GM23248 (cell line): ENCODE measurements around the gene COL3A1.

Experiments
- EZH2 ChIP-seq: fragments of 200-600 bp; sonication (generic); IDR thresholded peaks from 2 replicates; pipeline ENCODE4 v1.6.1; 2018; ENCODE audit warnings: antibody characterized with exemption, mild to moderate bottlenecking; ENCODE audit not compliant: insufficient read depth, poor library complexity, severe bottlenecking
- EZH2phosphoT487 ChIP-seq: fragments of 200-600 bp; sonication (generic); IDR thresholded peaks from 2 replicates; pipeline ENCODE4 v1.6.1; 2018; ENCODE audit warnings: antibody characterized with exemption, moderate library complexity, mild to moderate bottlenecking, low read depth; ENCODE audit not compliant: insufficient read depth

- TF ChIP-seq EZH2: no peak
- TF ChIP-seq EZH2phosphoT487: no peak
Measured at GRCh38 chr2:189047171-189047888, 73.2 kb downstream of the COL3A1 start.
